Upper lobe of left lung (tissue), 6 donors: ENCODE data around the gene BARX1. TPM values are rescaled to one million over a fixed set of nuclear protein-coding genes. Genes with fewer than 3 reads are reported as not detected.

ENCODE experiments used
- ATAC-seq, 2 donors: fragments of 200-7000 bp; cut with Tn5 transposase; one replicate each; pipeline ENCODE4 v1.9.1; 2022; ENCODE audit warnings: mild to moderate bottlenecking in 2 of 2, moderate library complexity in 2 of 2; ENCODE audit not compliant: low FRiP score in 2 of 2
- DNase-seq, 2 donors: peaks; one replicate each; pipeline ENCODE4 v3.0.0-alpha.2; 2019 to 2020
- H3K27ac ChIP-seq, 4 donors: fragments of 200-600 bp; sonication (generic); one replicate each; pipeline ENCODE4 v1.5.1; 2016 to 2019
- H3K27me3 ChIP-seq, 4 donors: fragments of 200-600 bp; sonication (generic); one replicate each; pipeline ENCODE4 v1.5.1; 2017 to 2019
- H3K36me3 ChIP-seq, 4 donors: fragments of 200-600 bp; sonication (generic); one replicate each; pipeline ENCODE4 v1.5.1; 2016 to 2019
- H3K4me1 ChIP-seq, 4 donors: fragments of 200-600 bp; sonication (generic); one replicate each; pipeline ENCODE4 v1.5.1; 2018 to 2019
- H3K4me3 ChIP-seq, 4 donors: fragments of 200-600 bp; sonication (generic); one replicate each; pipeline ENCODE4 v1.5.1; 2017 to 2019; ENCODE audit warnings: mild to moderate bottlenecking in 2 of 4, moderate library complexity in 1 of 4
- H3K9me3 ChIP-seq, 4 donors: fragments of 200-600 bp; sonication (generic); one replicate each; pipeline ENCODE4 v1.5.1; 2018 to 2019
- EP300 ChIP-seq, 4 donors: sonication (generic); formaldehyde crosslinking; IDR thresholded peaks; one replicate each; pipeline ENCODE4 v1.5.1; 2017; ENCODE audit warnings: antibody characterized with exemption in 4 of 4, control low read depth in 2 of 4
- POLR2A ChIP-seq, 4 donors: fragments of 450-650 bp; IDR thresholded peaks; one replicate each; pipeline ENCODE4 v1.5.1; 2016 to 2017; ENCODE audit warnings: antibody characterized with exemption in 4 of 4, mild to moderate bottlenecking in 2 of 4
- POLR2AphosphoS5 ChIP-seq, 2 donors: sonication (generic); formaldehyde crosslinking; IDR thresholded peaks; one replicate each; pipeline ENCODE4 v1.5.1; 2017; ENCODE audit warnings: antibody characterized with exemption in 2 of 2
- WGBS, 2 donors: methylation state at CpG; one replicate each; pipeline ENCODE4 v1.1.5; 2017 to 2018; 5-methylcytosine and 5-hydroxymethylcytosine counted together
- total RNA-seq, 6 donors: library from RNA; depleted of rRNA in 4 of 6; stranded (reverse); fragments of >200 nt in 4 of 6; gene quantifications; one replicate each; pipeline versions ENCODE4 v1.1.0 to v1.2.1, GENCODE V29; 2016 to 2021
- TF ChIP-seq, protein P1 (sequence below), 6 experiments: fragments of 450-650 bp in 4 of 6; fragments of 200-600 bp in 2 of 6; sonication (generic) in 2 of 6; IDR thresholded peaks; one replicate each; pipeline ENCODE4 v1.5.1; 2016 to 2019; ENCODE audit warnings: antibody characterized with exemption in 6 of 6
- donor health status: DM: no; HTN: no; CAD: no; lungs with moderate emphysema.
- donor health status: DM: no; HTN: yes; CAD: no; lungs with severe emphysema.

BARX1 gene
- total RNA-seq, 6 donors from 2014 or later = not detected

DNA sequence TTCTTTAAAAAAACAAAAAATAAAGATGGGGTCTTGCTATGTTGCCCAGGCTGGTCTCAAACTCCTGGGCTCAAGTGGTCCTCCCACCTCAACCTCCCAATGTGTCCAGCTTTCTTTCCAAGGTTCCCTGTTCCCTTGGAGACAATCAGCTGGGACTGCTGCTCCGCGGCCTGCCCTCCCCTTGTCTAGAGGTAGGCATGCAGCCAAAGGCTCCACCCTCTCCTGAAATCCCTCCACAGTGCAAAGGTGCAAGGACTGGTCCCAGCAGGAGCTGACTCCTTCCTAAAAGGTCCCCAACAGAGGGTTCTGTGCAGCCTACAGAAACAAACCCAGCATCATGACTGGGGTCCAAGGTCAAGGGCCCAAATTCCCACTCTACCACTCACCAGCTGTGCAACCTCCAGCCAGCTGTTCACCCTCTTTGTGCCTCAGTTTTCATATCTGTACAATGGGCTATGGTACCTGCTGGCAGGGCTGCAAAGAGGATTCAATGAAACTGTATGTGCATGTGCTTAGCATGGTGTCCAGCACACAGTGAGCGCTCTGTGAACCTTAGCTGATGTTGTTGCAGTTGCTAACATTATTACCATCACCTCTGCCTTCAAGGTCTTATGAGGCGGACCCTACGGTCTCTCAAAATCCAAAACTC, 47.5 kb downstream of the BARX1 start:
- ATAC-seq (no peak), DNase-seq (no peak)
- H3K9me3 ChIP-seq = no peaks in the 10 kb centered on the region
- WGBS, 2 donors = 81 to 97% methylated on average over 5 of the region's 5 CpGs
- TF ChIP-seq EP300 (IDR thresholded peaks at IDR 0.05) (no peak), POLR2A (IDR thresholded peaks at IDR 0.05) (no peak), POLR2AphosphoS5 (IDR thresholded peaks at IDR 0.05) (no peak)
- TF ChIP-seq, protein P1, sequence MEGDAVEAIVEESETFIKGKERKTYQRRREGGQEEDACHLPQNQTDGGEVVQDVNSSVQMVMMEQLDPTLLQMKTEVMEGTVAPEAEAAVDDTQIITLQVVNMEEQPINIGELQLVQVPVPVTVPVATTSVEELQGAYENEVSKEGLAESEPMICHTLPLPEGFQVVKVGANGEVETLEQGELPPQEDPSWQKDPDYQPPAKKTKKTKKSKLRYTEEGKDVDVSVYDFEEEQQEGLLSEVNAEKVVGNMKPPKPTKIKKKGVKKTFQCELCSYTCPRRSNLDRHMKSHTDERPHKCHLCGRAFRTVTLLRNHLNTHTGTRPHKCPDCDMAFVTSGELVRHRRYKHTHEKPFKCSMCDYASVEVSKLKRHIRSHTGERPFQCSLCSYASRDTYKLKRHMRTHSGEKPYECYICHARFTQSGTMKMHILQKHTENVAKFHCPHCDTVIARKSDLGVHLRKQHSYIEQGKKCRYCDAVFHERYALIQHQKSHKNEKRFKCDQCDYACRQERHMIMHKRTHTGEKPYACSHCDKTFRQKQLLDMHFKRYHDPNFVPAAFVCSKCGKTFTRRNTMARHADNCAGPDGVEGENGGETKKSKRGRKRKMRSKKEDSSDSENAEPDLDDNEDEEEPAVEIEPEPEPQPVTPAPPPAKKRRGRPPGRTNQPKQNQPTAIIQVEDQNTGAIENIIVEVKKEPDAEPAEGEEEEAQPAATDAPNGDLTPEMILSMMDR (IDR thresholded peaks at IDR 0.05) = no peak
- no peaks in the 10 kb centered on the region for H3K4me1 ChIP-seq
- H3K36me3 ChIP-seq = no peaks in the 10 kb centered on the region
- no peak overlapping the region for H3K27ac ChIP-seq
- no peaks in the 10 kb centered on the region for H3K27me3 ChIP-seq
- H3K4me3 ChIP-seq = no peak overlapping the region

DNA sequence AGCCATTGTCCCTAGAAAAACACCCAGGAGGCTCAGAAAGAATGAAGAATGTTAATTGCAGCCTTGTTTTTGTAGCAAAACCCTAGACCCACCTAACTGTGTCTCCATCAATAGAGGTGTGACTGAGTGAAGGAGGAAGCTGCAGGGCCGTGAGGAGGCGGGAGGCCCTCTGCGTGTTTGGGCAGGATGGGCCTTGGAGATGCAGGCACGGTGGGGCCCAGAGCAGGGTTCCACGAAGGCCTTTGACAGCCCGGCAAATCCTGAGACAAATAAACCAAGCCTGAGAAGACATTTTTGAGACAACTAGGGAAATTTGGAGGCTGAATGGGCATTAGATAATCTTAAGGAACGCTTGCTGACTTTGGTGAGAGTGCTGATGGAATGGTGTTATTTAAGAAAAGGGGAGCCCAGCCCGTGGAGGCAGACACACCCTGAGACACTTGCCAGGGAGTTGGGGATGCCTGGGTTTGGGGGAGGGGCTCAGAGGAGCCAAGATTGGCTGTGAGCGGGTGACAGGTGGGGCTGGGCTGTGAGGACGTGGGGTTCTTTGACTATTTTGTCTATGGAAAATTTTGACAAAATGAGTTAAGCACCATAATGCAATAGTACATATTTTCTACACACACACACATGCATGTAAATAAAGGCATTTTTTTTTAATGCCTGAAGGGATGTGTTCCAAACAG, 48.8 kb downstream of the BARX1 start:
- no peak overlapping the region for H3K27ac ChIP-seq
- H3K4me1 ChIP-seq = no peaks in the 10 kb centered on the region
- H3K27me3 ChIP-seq = no peaks in the 10 kb centered on the region
- TF ChIP-seq, protein P1 (IDR thresholded peaks at IDR 0.05) = no peak
- TF ChIP-seq EP300 (IDR thresholded peaks at IDR 0.05) (no peak), POLR2A (IDR thresholded peaks at IDR 0.05) (no peak), POLR2AphosphoS5 (IDR thresholded peaks at IDR 0.05) (no peak)
- no peak for ATAC-seq
- no peaks in the 10 kb centered on the region for H3K36me3 ChIP-seq
- H3K4me3 ChIP-seq = no peak overlapping the region
- DNase-seq = no peak
- 64 to 66% methylated on average over 10 of the region's 10 CpGs for WGBS, 2 donors
- no peaks in the 10 kb centered on the region for H3K9me3 ChIP-seq

DNA sequence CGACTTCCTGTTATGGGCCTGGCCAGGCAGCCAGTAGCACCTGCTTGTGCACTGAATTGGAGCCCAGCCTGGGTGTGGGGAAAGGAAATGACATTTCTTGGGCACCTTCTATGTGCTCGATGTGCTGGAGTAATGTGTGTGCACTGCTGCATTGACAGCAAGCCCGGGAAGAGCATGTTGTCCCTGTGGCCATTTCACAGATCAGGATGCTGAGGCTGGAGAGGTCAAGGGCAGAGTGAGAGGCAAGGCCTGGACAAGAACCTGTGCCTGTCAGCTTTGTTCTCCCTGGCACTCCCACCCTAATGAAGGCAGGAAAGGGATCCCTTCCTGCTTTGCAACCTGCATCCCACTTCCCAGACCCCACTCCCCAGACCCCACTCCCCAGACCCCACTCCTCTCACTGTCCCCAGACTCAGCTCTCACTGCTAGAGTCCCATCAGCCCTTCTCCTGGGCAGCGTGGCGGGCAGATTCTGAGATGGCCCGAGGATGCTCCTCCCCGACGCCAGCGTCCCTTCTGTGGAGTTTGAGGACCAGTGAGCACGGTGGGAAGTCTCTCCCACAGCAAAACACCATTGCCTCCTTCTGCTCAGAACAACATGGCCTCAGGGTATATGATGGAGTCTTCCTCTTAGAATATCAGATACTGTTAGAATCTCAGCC, 49.6 kb downstream of the BARX1 start:
- 87 to 88% methylated on average over 10 of the region's 10 CpGs for WGBS, 2 donors
- Histone ChIP-seq H3K4me3 (no peak overlapping the region), H3K9me3 (no peaks in the 10 kb centered on the region), H3K4me1 (no peaks in the 10 kb centered on the region), H3K27ac (no peak overlapping the region), H3K36me3 (no peaks in the 10 kb centered on the region), H3K27me3 (no peaks in the 10 kb centered on the region)
- TF ChIP-seq, protein P1 (IDR thresholded peaks at IDR 0.05) = no peak
- TF ChIP-seq POLR2AphosphoS5 (IDR thresholded peaks at IDR 0.05) (no peak), EP300 (IDR thresholded peaks at IDR 0.05) (no peak), POLR2A (IDR thresholded peaks at IDR 0.05) (no peak)
- ATAC-seq = no peak
- no peak for DNase-seq

DNA sequence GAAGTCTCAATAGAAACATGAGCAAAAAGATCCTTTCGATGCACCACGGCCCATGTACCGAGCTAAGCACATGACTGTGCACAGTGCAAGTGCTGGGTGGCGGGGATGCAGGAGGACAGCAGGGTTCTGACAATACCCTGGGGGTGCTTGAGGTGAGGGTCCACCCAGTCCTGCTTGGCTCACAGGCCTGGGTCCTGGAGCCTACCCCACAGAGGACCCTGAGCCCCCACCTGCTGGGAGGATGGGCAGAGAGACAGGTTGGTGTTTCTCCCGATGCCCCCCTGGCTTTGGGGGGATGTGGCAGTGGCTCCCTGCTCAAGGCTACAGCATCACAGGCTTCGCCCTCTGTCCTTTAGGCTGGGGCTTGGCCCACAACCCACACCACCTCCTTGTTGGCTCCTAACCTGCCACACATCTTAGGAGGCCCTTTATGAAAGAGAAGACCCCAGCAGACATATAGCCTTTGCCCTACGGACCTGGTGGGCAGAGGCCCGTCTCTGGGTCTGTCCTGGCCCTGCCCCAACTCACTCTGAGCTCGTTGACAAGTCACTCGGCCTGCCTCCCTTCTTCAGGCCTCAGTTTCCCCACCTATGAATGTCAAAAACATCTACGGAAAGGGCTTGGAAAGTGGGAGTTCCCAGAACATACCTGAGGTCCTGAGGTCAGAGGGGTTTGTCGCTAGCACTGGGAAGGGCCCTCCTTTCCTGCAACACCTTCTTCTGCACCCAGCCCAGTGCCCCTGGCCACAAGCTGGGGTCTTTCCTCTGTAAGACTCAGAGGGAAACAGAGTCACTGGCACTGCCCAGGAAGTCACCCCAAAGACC, 50.3 kb downstream of the BARX1 start:
- H3K4me1 ChIP-seq = no peaks in the 10 kb centered on the region
- no peak for DNase-seq
- no peaks in the 10 kb centered on the region for H3K9me3 ChIP-seq
- H3K36me3 ChIP-seq = no peaks in the 10 kb centered on the region
- ATAC-seq = no peak
- WGBS, 2 donors = 77 to 94% methylated on average over 9 to 12 of the region's 12 CpGs
- H3K27me3 ChIP-seq = no peaks in the 10 kb centered on the region
- H3K4me3 ChIP-seq = no peak overlapping the region
- no peak overlapping the region for H3K27ac ChIP-seq
- TF ChIP-seq EP300 (IDR thresholded peaks at IDR 0.05) = no peak
- TF ChIP-seq, protein P1 (IDR thresholded peaks at IDR 0.05) = no peak
- no peak for TF ChIP-seq POLR2AphosphoS5 (IDR thresholded peaks at IDR 0.05)
- TF ChIP-seq POLR2A (IDR thresholded peaks at IDR 0.05) = no peak
